Measurements from ENCODE around the gene DECR2. TPM values are rescaled to one million over a fixed set of nuclear protein-coding genes. Genes with fewer than 3 reads are reported as not detected.
A peak's percentile ranks its signal among the peaks of the same experiment; 100 is the strongest.
"Not testable (repeated sequence)": the region's sequence is repeated elsewhere in the genome, so short reads cannot be mapped to it uniquely, and the experiment has no call there.

DECR2 gene
- 10 to 100 TPM in 1 of 2 donors, 1 to 10 TPM in 1; 8.9 to 15.9 TPM for total RNA-seq
- long read RNA-seq, transcript DECR2-201 (9 exons, 1,615 nt) = major isoform, 34 of 40 reads
- long read RNA-seq, partial matches to known transcripts = 3 of 40 reads
- long read RNA-seq, other reads (novel, unspliced or antisense) = 3 of 40 reads

DNA sequence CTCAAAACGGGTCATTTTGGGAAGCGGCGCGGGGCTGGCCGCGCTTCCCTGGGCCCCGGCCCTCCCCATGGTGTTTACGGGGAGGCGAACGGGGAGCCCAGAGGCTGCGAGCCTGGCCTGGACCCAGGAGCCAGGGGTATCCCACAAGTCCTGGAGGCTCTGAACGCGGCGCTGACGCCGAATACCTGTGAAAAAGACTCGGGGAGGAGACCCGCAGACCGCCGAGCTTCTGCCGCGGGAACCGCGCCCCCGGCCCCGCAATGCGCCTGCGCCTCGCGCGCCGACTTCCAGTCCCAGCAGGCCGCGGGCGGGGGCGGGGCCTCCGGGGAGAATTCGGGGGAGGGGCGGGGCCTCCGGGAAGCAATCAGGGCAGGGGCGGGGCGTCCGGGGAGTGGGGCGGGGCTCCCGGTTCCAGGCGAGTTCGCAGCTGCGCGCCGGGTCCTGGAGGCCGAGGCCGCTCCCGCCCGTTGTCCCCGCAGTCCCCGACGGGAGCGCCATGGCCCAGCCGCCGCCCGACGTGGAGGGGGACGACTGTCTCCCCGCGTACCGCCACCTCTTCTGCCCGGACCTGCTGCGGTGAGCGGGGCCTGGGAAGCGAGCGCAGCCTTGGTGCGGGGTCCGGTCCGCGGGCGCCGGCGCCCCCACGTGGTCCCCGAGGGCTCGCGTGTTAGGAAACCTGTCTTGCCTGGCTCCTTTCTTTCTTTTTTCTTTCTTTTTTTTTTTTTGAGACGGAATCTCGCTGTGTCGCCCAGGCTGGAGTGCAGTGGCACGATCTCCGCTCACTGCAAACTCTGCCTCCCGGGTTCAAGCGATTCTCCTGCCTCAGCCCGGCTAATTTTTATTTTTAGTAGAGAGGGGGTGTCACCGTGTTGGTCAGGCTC is at the start of gene DECR2:
TSS of gene DECR2 (plus strand) at position 418 of the 881 bp plus-strand sequence. CDS start at position 497, 79 bp downstream.
- intact Hi-C loops (cut with DNase I) = no loop called here
- ATAC-seq (peak; percentile 92 to 93), DNase-seq (peak; percentile 97)

DNA sequence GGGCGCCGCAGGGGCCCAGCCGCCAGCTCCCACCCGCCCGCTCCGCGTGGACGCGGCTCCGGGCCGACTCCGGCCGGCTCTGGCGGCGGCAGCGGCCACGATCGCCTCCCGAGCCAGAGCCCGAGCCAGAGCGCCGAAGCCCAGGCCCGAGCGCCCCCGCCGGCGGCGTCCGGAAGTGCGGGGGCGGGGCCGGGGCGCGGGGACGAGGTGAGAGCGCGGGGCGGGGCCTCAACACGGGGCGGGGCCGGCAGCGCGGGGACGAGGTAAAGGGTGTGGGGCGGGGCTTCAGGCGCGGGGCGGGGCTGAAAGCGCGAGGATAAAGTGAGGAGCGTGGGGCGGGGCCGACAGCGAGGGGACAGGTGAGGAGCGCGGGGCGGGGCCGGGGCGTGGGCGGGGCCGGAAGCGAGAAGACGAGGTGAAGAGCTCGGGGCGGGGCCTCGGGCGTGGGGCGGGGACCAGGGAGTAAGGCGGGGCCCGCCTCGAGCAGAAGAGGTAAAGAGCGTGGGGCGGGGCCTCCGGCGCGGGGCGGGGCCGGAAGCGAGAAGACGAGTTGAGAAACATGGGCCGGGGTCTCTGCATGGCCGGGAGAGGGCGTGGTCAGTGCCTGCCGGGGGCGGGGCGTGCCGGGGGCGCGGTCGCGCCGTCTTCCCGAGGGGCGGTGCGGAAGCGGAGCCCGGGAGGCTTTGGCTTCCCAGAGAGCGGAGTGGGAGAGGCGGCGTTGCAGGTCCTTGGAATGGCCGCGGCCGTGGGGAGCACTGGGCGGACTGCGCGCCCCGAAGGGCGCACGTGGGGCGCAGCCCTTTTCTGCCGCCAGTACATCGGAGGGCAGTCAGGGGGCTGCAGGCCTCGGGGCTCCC is 48.9 kb upstream of the DECR2 start, which contains the start of gene AXIN1:
TSS of gene AXIN1 (minus strand) at position 177 of the 857 bp plus-strand sequence. CDS start 5,698 bp downstream, outside the sequence.
- ATAC-seq = peak; percentile 94 to 95
- DNase-seq = peak; percentile 100
- intact Hi-C loops (cut with DNase I) = loop anchor here (5.0 to 10.0 kb wide), 2 partner anchors 108 to 120 kb away; partner anchors contain the start of gene FAM234A (in 1 of the 2)

DNA sequence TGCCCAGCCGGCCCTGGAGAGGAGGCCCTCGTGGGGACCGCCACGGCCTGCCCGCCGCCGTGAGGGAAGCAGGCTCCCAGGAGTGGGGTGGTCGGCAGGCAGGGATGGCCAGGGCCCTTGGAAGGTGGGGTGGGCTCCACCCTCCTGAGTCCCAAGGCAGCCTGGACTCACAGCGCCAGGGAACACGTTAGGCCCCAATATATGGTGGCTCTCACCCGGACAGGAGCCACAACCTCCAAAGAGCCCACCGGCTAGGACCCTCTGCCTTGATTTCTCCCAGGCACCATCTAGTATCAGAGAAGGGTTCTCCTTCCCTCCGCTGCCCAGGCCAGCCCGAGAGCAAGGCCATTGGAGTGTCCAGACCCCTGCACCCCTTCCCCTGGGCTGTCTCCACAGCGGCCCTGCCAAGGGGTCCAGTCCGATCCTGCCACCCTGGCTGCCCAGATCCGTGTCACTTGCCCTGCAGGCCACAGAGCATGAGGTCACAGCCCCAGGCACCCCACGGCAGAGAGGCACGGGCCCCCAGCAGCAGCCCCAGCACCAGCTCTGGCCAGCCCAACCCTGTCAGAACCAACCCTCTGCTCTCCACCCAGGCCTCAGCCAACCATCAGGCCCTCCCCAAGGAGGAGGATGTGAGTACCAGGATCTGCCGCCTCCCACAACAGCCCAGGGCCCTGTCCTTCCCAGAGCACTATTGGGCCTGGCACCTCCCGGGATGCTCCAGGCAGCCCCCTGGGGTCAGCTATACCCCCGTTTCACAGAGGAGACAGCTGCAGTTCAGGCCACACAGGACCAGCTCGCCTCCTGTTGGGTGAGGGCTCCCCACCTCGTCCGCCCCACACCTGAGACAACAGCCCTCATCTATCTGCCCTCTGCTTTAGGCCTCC is 48.0 kb upstream of the DECR2 start:
- ATAC-seq (no peak), DNase-seq (no peak)
- intact Hi-C loops (cut with DNase I) = loop anchor here (5.0 to 10.0 kb wide), 2 partner anchors 109 to 121 kb away; partner anchors contain the start of gene FAM234A (in 1 of the 2)

GRCh38 chr16:354291-354881 is 47.3 kb upstream of the DECR2 start:
- intact Hi-C loops (cut with DNase I) = loop anchor here (5.0 to 10.0 kb wide), 2 partner anchors 110 to 122 kb away; partner anchors contain the start of gene FAM234A (in 1 of the 2)
- DNase-seq (no peak), ATAC-seq (no peak)

- intact Hi-C loops (cut with DNase I) = loop anchor here (5.0 to 10.0 kb wide), 2 partner anchors 110 to 123 kb away; partner anchors contain the start of gene FAM234A (in 1 of the 2)
- DNase-seq = no peak
- ATAC-seq = no peak
Observed at GRCh38 chr16:354971-355461, 46.7 kb upstream of the DECR2 start.

DNA sequence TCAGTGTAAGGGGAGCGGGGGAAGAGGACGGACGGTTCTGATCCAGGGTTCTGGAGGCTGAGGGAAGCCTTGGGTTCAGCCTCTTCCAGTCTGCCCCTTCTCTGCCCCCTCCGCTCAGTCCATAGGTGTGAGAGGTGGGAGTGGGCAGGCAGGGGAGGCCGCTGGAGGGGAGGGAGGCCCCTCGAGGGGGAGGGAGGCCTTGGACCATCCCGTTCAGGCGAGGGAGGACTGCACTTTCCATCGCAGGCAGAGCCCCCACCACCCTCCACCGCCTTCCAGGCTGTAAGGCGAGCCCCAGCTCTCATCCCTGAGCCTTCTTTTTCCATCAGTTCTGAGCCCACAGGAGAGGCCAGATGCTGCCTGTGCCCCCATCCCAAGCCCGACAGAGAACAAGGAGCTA is 44.9 kb upstream of the DECR2 start:
- no peak for DNase-seq
- intact Hi-C loops (cut with DNase I) = loop anchor here in 1 of 2 donors (10.0 kb wide), 1 partner anchor 112 kb away; no protein-coding TSS in a partner anchor
- ATAC-seq = no peak

DNA sequence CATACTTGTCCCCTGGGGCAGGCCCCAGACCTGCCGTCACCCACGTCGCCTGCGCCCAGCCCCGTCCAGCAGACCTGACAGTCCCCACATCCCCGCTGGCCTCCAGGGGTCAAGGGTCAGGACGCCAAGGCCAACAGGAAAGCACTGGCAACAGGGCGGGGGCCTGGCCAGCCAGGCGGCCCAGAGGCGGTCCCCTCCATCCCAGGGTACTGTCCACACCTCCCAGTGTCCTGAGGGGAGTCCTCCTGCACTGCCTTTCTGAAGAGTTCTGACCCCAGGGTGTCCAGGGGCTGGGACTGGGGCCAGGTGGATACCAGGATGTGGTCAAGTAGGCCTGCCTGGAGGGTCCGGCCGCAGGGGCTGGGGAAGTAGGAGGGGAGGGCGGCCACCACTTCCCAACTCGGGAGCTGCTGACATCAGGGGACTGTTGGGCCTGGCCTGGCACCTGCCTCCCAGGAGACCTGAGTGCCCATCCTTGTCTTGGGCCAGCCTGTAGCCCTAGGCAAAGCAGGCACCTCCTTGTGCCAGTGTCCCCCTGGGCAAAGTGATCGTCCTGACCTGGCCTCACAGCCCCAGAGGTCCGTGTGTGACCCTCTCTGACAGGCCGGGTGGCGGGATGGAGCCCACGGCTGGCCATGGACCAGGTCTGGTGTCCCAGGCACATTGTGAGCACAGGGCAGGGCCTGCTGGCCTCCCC is 42.5 kb upstream of the DECR2 start:
- intact Hi-C loops (cut with DNase I) = loop anchor here in 1 of 2 donors (10.0 kb wide), 1 partner anchor 114 kb away; no protein-coding TSS in a partner anchor
- DNase-seq = no peak

GRCh38 chr16:359871-360697 is 41.6 kb upstream of the DECR2 start:
- ATAC-seq (no peak), DNase-seq (no peak)
- intact Hi-C loops (cut with DNase I) = loop anchor here (5.0 to 10.0 kb wide), 2 partner anchors 115 to 243 kb away; no protein-coding TSS in a partner anchor

More for the DNA sequence above, 42.5 kb upstream of the DECR2 start:
- no peak for ATAC-seq

GRCh38 chr16:360698-361336 is 40.9 kb upstream of the DECR2 start:
- ATAC-seq = no peak
- intact Hi-C loops (cut with DNase I) = loop anchor here (5.0 kb wide), 1 partner anchor 244 kb away; no protein-coding TSS in a partner anchor
- DNase-seq = no peak

DNA sequence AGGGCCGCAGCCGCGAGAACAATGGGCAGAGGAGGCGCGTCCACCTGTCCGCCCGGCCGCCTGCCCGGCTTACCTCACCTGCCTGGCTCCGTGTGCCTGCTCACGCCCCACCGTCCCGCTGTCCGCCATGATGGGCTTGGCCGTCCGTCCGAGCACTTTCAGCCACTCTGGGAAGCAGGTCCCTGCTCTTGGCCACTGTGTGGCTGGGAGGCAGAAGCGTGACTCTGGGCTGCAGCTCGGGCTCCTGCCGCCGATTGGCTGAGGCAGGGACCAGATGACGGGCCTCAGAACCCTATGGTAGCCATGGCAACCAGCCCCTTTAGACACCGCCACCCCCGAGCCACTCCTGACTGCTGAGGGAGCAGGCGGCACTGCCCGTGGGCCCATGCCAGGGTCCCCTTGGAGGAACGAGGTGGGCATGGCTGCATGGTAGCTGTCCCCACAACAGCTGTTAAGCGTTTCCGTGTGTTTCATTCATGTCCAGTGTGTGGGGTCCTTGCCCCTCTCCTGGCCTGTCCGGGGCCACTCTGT is 40.3 kb upstream of the DECR2 start:
- DNase-seq (no peak), ATAC-seq (no peak)
- intact Hi-C loops (cut with DNase I) = loop anchor here (5.0 kb wide), 1 partner anchor 244 kb away; no protein-coding TSS in a partner anchor

GRCh38 chr16:361872-362701 is 39.6 kb upstream of the DECR2 start:
- intact Hi-C loops (cut with DNase I) = loop anchor here (5.0 kb wide), 1 partner anchor 245 kb away; no protein-coding TSS in a partner anchor
- peak; percentile 77 for DNase-seq
- peak; percentile 83 to 84 for ATAC-seq

DNA sequence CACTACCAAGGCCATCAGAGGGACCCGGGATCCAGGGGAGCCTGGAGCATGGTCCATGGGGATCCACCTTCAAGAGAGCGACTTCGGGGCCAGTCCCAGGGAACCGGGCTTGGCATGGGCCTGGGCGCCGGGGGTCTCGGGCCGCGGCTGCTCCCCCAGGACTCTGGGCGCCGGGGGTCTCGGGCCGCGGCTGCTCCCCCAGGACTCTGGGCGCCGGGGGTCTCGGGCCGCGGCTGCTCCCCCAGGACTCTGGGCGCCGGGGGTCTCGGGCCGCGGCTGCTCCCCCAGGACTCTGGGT is 39.0 kb upstream of the DECR2 start:
- not testable (repeated sequence) for ATAC-seq, DNase-seq
- intact Hi-C loops (cut with DNase I) = loop anchor here (5.0 kb wide), 1 partner anchor 245 kb away; no protein-coding TSS in a partner anchor

DNA sequence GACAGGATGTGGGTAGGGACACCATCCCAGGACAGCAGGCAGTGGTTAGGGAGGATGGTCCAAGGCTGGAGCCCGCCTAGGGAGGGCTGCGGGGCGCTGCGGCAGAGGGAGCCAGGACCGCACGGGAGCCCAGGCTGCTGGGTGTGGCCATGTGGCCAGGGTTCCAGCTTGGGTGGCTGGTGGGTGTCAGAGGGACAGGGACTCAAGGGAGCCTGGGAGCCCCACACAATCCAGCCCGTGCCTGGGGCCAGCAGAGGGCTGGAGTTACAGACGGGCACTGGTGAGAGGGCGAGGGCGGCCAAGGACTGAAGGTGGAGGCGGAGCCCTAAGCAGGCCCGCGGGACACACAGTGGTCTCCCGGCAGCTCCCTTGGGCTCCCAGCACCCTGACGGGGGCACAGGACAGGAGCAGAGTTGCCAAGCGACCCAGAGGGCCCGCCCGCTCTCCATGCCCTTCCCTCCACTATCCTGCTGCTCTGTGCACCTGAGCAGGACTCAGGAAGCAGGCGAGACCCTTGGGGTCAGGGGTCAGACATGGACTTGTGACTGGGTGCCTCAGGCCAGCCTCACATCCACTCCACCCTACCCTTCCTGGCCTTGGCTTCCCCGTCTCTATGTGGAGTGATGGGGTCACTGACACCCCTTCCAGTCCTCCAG is 38.4 kb upstream of the DECR2 start:
- intact Hi-C loops (cut with DNase I) = loop anchor here (5.0 kb wide), 1 partner anchor 246 kb away; no protein-coding TSS in a partner anchor
- ATAC-seq = no peak
- no peak for DNase-seq

All from left cardiac atrium (tissue), 4 donors.